HepG2 (cell line): ENCODE measurements around the gene C19orf18. TPM values are rescaled to one million over a fixed set of nuclear protein-coding genes. Genes with fewer than 3 reads are reported as not detected.
A peak's percentile ranks its signal among the peaks of the same experiment; 100 is the strongest.

Experiments
- CREB3 ChIP-seq: sonication (generic); formaldehyde crosslinking; IDR thresholded peaks from 2 replicates; pipeline ENCODE4 v1.5.0; 2020; ENCODE audit warnings: missing genetic modification reagents
- DNMT1 ChIP-seq: sonication (generic); formaldehyde crosslinking; IDR thresholded peaks from 2 replicates; pipeline ENCODE4 v1.5.1; 2020; ENCODE audit warnings: mild to moderate bottlenecking, missing genetic modification reagents
- HCFC1 ChIP-seq: fragments of 150-350 bp; IDR thresholded peaks from 2 replicates; pipeline ENCODE4 v1.6.1; 2014; ENCODE audit warnings: low read depth, low read length
- HDAC6 ChIP-seq: fragments of 200-600 bp; sonication (generic); IDR thresholded peaks from 2 replicates; pipeline ENCODE4 v1.7.0; 2017; ENCODE audit warnings: mild to moderate bottlenecking, antibody characterized with exemption, low read length, low read depth
- HOXA9 ChIP-seq: sonication (generic); formaldehyde crosslinking; IDR thresholded peaks from 2 replicates; pipeline ENCODE4 v1.8.1; 2022; ENCODE audit warnings: missing genetic modification reagents, mild to moderate bottlenecking, moderate library complexity, borderline replicate concordance
- MLLT10 ChIP-seq: sonication (generic); formaldehyde crosslinking; IDR thresholded peaks from 2 replicates; pipeline ENCODE4 v1.4.0; 2020; ENCODE audit warnings: missing genetic modification reagents
- MTF1 ChIP-seq: sonication (generic); formaldehyde crosslinking; IDR thresholded peaks from 2 replicates; pipeline ENCODE4 v1.5.0; 2020; ENCODE audit warnings: missing genetic modification reagents
- NR0B2 ChIP-seq: sonication (generic); formaldehyde crosslinking; IDR thresholded peaks from 2 replicates; pipeline ENCODE4 v1.4.0; 2020; ENCODE audit warnings: mild to moderate bottlenecking, missing genetic modification reagents
- NR3C1 ChIP-seq: sonication (generic); formaldehyde crosslinking; IDR thresholded peaks from 2 replicates; pipeline ENCODE4 v1.4.0; 2020; ENCODE audit warnings: missing genetic modification reagents
- SMAD9 ChIP-seq: sonication (generic); formaldehyde crosslinking; IDR thresholded peaks from 2 replicates; pipeline ENCODE4 v1.5.1; 2020; ENCODE audit warnings: mild to moderate bottlenecking, missing genetic modification reagents
- SOX13 ChIP-seq, 3 experiments: fragments of 450-650 bp in 1 of 3; sonication (generic) in 1 of 3; formaldehyde crosslinking in 1 of 3; IDR thresholded peaks in 2 of 3; conservative IDR thresholded peaks in 1 of 3; 2 replicates each; pipeline versions ENCODE4 v1.5.0 to v1.6.1; 2016 to 2020; ENCODE audit warnings: antibody characterized with exemption in 1 of 3, mild to moderate bottlenecking in 1 of 3, missing compliant biosample characterization in 1 of 3, missing genetic modification reagents in 1 of 3, moderate library complexity in 1 of 3
- ZBTB25 ChIP-seq: IDR thresholded peaks from 2 replicates; pipeline ENCODE4 v1.6.1; 2018; ENCODE audit warnings: missing genetic modification reagents
- ZBTB49 ChIP-seq: sonication (generic); formaldehyde crosslinking; IDR thresholded peaks from 2 replicates; pipeline ENCODE4 v1.4.0; 2020; ENCODE audit warnings: missing genetic modification reagents, borderline replicate concordance
- ZMAT5 ChIP-seq: sonication (generic); formaldehyde crosslinking; IDR thresholded peaks from 2 replicates; pipeline ENCODE4 v1.5.0; 2020; ENCODE audit warnings: mild to moderate bottlenecking, low read depth, missing genetic modification reagents, borderline replicate concordance
- ZNF441 ChIP-seq: sonication (generic); formaldehyde crosslinking; IDR thresholded peaks from 2 replicates; pipeline ENCODE4 v1.7.0; 2021; ENCODE audit warnings: missing genetic modification reagents, borderline replicate concordance
- ZNF616 ChIP-seq: sonication (generic); formaldehyde crosslinking; IDR thresholded peaks from 2 replicates; pipeline ENCODE4 v1.5.0; 2020; ENCODE audit warnings: low read depth, mild to moderate bottlenecking, missing genetic modification reagents
- ZNF713 ChIP-seq: sonication (generic); formaldehyde crosslinking; IDR thresholded peaks from 2 replicates; pipeline ENCODE4 v1.4.0; 2020; ENCODE audit warnings: mild to moderate bottlenecking, missing genetic modification reagents
- ZNF773 ChIP-seq: sonication (generic); formaldehyde crosslinking; IDR thresholded peaks from 2 replicates; pipeline ENCODE4 v1.4.0; 2020; ENCODE audit warnings: missing genetic modification reagents, borderline replicate concordance
- ZNF788 ChIP-seq: sonication (generic); formaldehyde crosslinking; IDR thresholded peaks from 2 replicates; pipeline ENCODE4 v1.5.0; 2020; ENCODE audit warnings: mild to moderate bottlenecking, missing genetic modification reagents, borderline replicate concordance
- ZNF850 ChIP-seq: sonication (generic); formaldehyde crosslinking; conservative IDR thresholded peaks from 2 replicates; pipeline ENCODE4 v1.9.0; 2021; ENCODE audit warnings: mild to moderate bottlenecking, missing genetic modification reagents
- polyA plus RNA-seq, 8 experiments: library from polyadenylated mRNA; depleted of rRNA in 3 of 8; stranded (reverse) in 7 of 8; unstranded in 1 of 8; fragments of >200 nt; fragmentation: Illumina TruSeq in 4 of 8; extraction: Trizol in 4 of 8; gene quantifications; 2 replicates each; pipeline versions ENCODE4 v1.2.1 to v1.2.3, GENCODE V29; 2011 to 2016; ENCODE audit warnings: low read depth in 4 of 8, missing spikeins in 1 of 8, mixed read lengths in 1 of 8; ENCODE audit not compliant: insufficient read depth in 1 of 8
- total RNA-seq, 5 experiments: library from RNA; depleted of rRNA; stranded (reverse); fragments of >200 nt; fragmentation: Illumina TruSeq; extraction: Trizol; gene quantifications; 2 replicates each; pipeline ENCODE4 v1.2.3, GENCODE V29; 2016; ENCODE audit warnings: low read depth in 1 of 5
- TF ChIP-seq, protein P1 (sequence below): sonication (generic); formaldehyde crosslinking; IDR thresholded peaks from 2 replicates; pipeline ENCODE4 v1.4.0; 2020; ENCODE audit warnings: mild to moderate bottlenecking, missing genetic modification reagents
- TF ChIP-seq, protein P2 (sequence below): fragments of 450-650 bp; IDR thresholded peaks from 2 replicates; pipeline ENCODE4 v1.6.1; 2017

Gene C19orf18
- total and polyA plus RNA-seq, 2 of the 13 experiments (the other 11 are each of a cell fraction or from before 2014, with no cell fraction given), result 0.38 to 0.55 TPM

DNA sequence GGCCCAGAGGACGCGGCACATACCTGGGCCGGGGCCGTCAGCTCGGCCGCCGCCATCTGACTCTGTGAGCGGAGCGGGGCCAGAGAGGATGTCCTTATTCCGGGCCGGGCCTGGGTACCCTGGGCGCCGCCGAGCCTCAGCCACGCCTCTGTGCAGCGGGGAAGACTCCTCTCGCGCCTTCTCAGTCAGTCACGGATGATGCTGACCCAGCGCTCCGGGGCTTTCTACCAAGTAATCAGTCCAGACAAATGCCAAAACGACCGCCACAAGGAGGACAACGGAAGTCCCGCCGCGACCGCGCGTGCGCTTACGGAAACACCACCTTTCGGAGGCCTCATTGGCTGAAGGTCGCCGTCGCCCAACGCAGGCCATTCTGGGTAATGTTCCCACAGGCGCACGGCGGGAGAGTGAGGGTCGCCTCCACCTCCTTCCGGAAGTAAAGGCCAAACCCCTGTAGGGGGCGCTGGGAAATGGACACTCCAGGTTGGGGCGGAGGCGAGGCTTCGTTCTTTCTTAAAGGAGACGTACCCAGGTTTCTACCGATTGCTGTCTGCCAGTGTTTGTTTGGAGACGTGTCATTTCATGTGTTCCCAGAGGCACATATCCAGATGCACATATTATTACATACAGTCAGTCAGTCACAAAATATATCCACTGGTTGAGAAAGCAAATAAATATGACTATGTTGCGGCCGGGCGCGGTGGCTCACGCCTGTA, 26.8 kb downstream of the C19orf18 start, which contains the start of gene ZNF256 (continued):
- TF ChIP-seq HOXA9 (no peak), ZNF441 (CRISPR knock-in tag) (peak; percentile 56; the same call in 1 of the 2 replicates), DNMT1 (CRISPR knock-in tag) (no peak), NR0B2 (no peak), HCFC1 (peak; percentile 53), HDAC6 (no peak), CREB3 (CRISPR knock-in tag) (no peak), ZNF773 (CRISPR knock-in tag) (no peak; the same call in 1 of the 2 replicates), ZNF713 (CRISPR knock-in tag) (no peak), MLLT10 (CRISPR knock-in tag) (no peak), ZBTB49 (CRISPR knock-in tag) (no peak), ZNF850 (CRISPR knock-in tag) (no peak), NR3C1 (CRISPR knock-in tag) (no peak), SMAD9 (CRISPR knock-in tag) (no peak), ZBTB25 (peak; percentile 62; the same call in 1 of the 2 replicates), ZNF788 (CRISPR knock-in tag) (peak; percentile 60; the same call in 1 of the 2 replicates), SOX13 (IDR thresholded peaks at IDR 0.05) (no peak), SOX13 (CRISPR knock-in tag; conservative IDR thresholded peaks at IDR 0.05 in 1 of 2, IDR thresholded peaks at IDR 0.05 in 1 of 2) (no peak; a peak in 1 of 4 replicates), MTF1 (CRISPR knock-in tag) (no peak), ZMAT5 (CRISPR knock-in tag) (no peak), ZNF616 (CRISPR knock-in tag) (no peak)
- TF ChIP-seq, protein P1, sequence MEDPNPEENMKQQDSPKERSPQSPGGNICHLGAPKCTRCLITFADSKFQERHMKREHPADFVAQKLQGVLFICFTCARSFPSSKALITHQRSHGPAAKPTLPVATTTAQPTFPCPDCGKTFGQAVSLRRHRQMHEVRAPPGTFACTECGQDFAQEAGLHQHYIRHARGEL (CRISPR knock-in tag), result no peak
- TF ChIP-seq, protein P2, sequence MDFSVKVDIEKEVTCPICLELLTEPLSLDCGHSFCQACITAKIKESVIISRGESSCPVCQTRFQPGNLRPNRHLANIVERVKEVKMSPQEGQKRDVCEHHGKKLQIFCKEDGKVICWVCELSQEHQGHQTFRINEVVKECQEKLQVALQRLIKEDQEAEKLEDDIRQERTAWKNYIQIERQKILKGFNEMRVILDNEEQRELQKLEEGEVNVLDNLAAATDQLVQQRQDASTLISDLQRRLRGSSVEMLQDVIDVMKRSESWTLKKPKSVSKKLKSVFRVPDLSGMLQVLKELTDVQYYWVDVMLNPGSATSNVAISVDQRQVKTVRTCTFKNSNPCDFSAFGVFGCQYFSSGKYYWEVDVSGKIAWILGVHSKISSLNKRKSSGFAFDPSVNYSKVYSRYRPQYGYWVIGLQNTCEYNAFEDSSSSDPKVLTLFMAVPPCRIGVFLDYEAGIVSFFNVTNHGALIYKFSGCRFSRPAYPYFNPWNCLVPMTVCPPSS, result no peak
